Tibial nerve (tissue), 4 donors: ENCODE measurements around the gene WIPF1. TPM values are rescaled to one million over a fixed set of nuclear protein-coding genes. Genes with fewer than 3 reads are reported as not detected.

ENCODE experiments used
- DNase-seq, 2 donors: peaks; one replicate each; pipeline ENCODE4 v3.0.0-alpha.2; 2019; ENCODE audit warnings: low spot score in 2 of 2
- H3K27ac ChIP-seq, 4 donors: fragments of 200-600 bp; sonication (generic) in 3 of 4; one replicate each; pipeline ENCODE4 v1.5.1; 2017 to 2019; ENCODE audit warnings: mild to moderate bottlenecking in 1 of 4
- H3K27me3 ChIP-seq, 2 donors: fragments of 200-600 bp; sonication (generic) in 1 of 2; one replicate each; pipeline versions ENCODE4 v1.5.1 to v1.6.0; 2017 to 2019
- H3K36me3 ChIP-seq, 3 donors: fragments of 200-600 bp; sonication (generic); one replicate each; pipeline ENCODE4 v1.5.1; 2018 to 2019
- H3K4me1 ChIP-seq, 4 donors: fragments of 200-600 bp; sonication (generic) in 3 of 4; one replicate each; pipeline ENCODE4 v1.5.1; 2017 to 2019
- H3K4me3 ChIP-seq, 4 donors: fragments of 200-600 bp; sonication (generic) in 3 of 4; one replicate each; pipeline ENCODE4 v1.5.1; 2017 to 2019; ENCODE audit warnings: mild to moderate bottlenecking in 1 of 4, moderate library complexity in 1 of 4
- H3K9me3 ChIP-seq, 4 donors: fragments of 200-600 bp; sonication (generic) in 3 of 4; one replicate each; pipeline ENCODE4 v1.5.1; 2017 to 2019
- CTCF ChIP-seq, 5 experiments: fragments of 200-600 bp in 3 of 5; fragments of 450-650 bp in 2 of 5; sonication (generic) in 3 of 5; IDR thresholded peaks; one replicate each; pipeline ENCODE4 v1.5.1; 2016 to 2019; ENCODE audit warnings: antibody characterized with exemption in 5 of 5, mild to moderate bottlenecking in 3 of 5, moderate library complexity in 2 of 5
- EP300 ChIP-seq, 2 donors: sonication (generic); formaldehyde crosslinking; IDR thresholded peaks; one replicate each; pipeline ENCODE4 v1.6.1; 2017; ENCODE audit warnings: antibody characterized with exemption in 2 of 2, mild to moderate bottlenecking in 1 of 2
- POLR2A ChIP-seq, 2 donors: fragments of 450-650 bp; IDR thresholded peaks; one replicate each; pipeline ENCODE4 v1.6.1; 2017; ENCODE audit warnings: antibody characterized with exemption in 2 of 2, mild to moderate bottlenecking in 2 of 2, moderate library complexity in 2 of 2
- WGBS, 2 donors: methylation state at CpG; one replicate each; pipeline ENCODE4 v1.1.5; 2018; 5-methylcytosine and 5-hydroxymethylcytosine counted together
- small RNA-seq: library from RNA; depleted of rRNA; stranded (forward); fragments of <200 nt; gene quantifications from one replicate; pipeline ENCODE3, GENCODE V24; 2016
- total RNA-seq, 4 donors: library from RNA; depleted of rRNA; stranded (reverse); fragments of >200 nt; gene quantifications; one replicate each; pipeline ENCODE4 v1.1.0, GENCODE V29; 2016

The WIPF1 gene
- total RNA-seq, 4 donors from 2014 or later = 43.2 to 63.8 (median 52.9) TPM

GRCh38 chr2:174512345-174512744, 85.3 kb downstream of the WIPF1 start:
- 80 to 87% methylated on average over 3 of the region's 3 CpGs for WGBS, 2 donors
- DNase-seq = no peak
- Histone ChIP-seq H3K4me1 (no peaks in the 10 kb centered on the region), H3K27me3 (no peaks in the 10 kb centered on the region), H3K27ac (no peak overlapping the region), H3K36me3 (no peaks in the 10 kb centered on the region), H3K4me3 (no peak overlapping the region), H3K9me3 (peaks cover 0 to 17% (median 0%) of the 10 kb centered on the region in 4 donors)
- TF ChIP-seq CTCF (IDR thresholded peaks at IDR 0.05) (no peak), POLR2A (IDR thresholded peaks at IDR 0.05) (no peak), EP300 (IDR thresholded peaks at IDR 0.05) (no peak)

GRCh38 chr2:174511580-174512260, 85.9 kb downstream of the WIPF1 start:
- no peak for DNase-seq
- Histone ChIP-seq H3K27ac (no peak overlapping the region), H3K27me3 (no peaks in the 10 kb centered on the region), H3K36me3 (no peaks in the 10 kb centered on the region), H3K4me3 (no peak overlapping the region), H3K4me1 (no peaks in the 10 kb centered on the region), H3K9me3 (peaks cover 0 to 17% (median 0%) of the 10 kb centered on the region in 4 donors)
- TF ChIP-seq POLR2A (IDR thresholded peaks at IDR 0.05) (no peak), EP300 (IDR thresholded peaks at IDR 0.05) (no peak), CTCF (IDR thresholded peaks at IDR 0.05) (no peak)
- WGBS, 2 donors = 50% methylated on average over 5 of the region's 5 CpGs

GRCh38 chr2:174510583-174511189, 86.9 kb downstream of the WIPF1 start:
- DNase-seq = no peak
- Histone ChIP-seq H3K9me3 (peaks cover 0 to 17% (median 0%) of the 10 kb centered on the region in 4 donors), H3K36me3 (no peaks in the 10 kb centered on the region), H3K4me1 (no peaks in the 10 kb centered on the region), H3K27me3 (no peaks in the 10 kb centered on the region), H3K4me3 (no peak overlapping the region), H3K27ac (no peak overlapping the region)
- no peak for TF ChIP-seq CTCF (IDR thresholded peaks at IDR 0.05)
- no peak for TF ChIP-seq POLR2A (IDR thresholded peaks at IDR 0.05)
- TF ChIP-seq EP300 (IDR thresholded peaks at IDR 0.05) = no peak
- WGBS, 2 donors = 39 to 46% methylated on average over 2 of the region's 2 CpGs

Small RNAs within 50 kb of the gene (small RNA-seq; reads per million reads assigned to genes)
- gene RNU6-5P = not detected

Other genes starting within 250 kb of the WIPF1 start
- 10 to 100 TPM; 13.5 to 32.0 (median 20.7) TPM for gene SCRN3, start 202.1 kb downstream of the WIPF1 start, total RNA-seq
- 10 to 100 TPM in 3 of 4 donors, 1 to 10 TPM in 1; 8.6 to 36.5 (median 15.5) TPM for gene GPR155, start 110.8 kb downstream of the WIPF1 start, total RNA-seq
- gene CHRNA1, start 166.7 kb upstream of the WIPF1 start, total RNA-seq = not detected